AG04450 (cell line): Measurements from ENCODE around the gene GRID1. TPM values are rescaled to one million over a fixed set of nuclear protein-coding genes. Genes with fewer than 3 reads are reported as not detected.

Experiments used
- CTCF ChIA-PET: fragments of 300-600, 350-600 bp; formaldehyde crosslinking; extraction: SDS; loops from one replicate; lab custom pipeline; 2022; ENCODE audit warnings: antibody characterized with exemption, inconsistent platforms; lab: Charles Lee
- POLR2A ChIA-PET: fragments of 350-600 bp; formaldehyde crosslinking; extraction: SDS; loops from one replicate; lab custom pipeline; 2021; ENCODE audit warnings: antibody characterized with exemption, inconsistent platforms; lab: Yijun Ruan, JAX
- DNase-seq: peaks from one replicate; pipeline ENCODE4 v3.0.0-alpha.2; 2011; ENCODE audit warnings: low read depth, low spot score
- H3K27ac ChIP-seq: one replicate; pipeline ENCODE4 v1.5.1; 2012; ENCODE audit warnings: low read depth, low read length, control low read depth
- H3K27me3 ChIP-seq: one replicate; pipeline ENCODE4 v1.6.0; 2012; ENCODE audit warnings: low read length; ENCODE audit not compliant: control insufficient read depth, insufficient read depth
- H3K4me3 ChIP-seq: 2 replicates; pipeline ENCODE4 v1.5.1; 2011; ENCODE audit warnings: mild to moderate bottlenecking, low read depth, low read length, control low read depth
- H3K9me3 ChIP-seq: 2 replicates; pipeline ENCODE4 v1.5.1; 2012; ENCODE audit warnings: low read length; ENCODE audit not compliant: control insufficient read depth, insufficient read depth
- polyA plus RNA-seq: library from polyadenylated mRNA; depleted of rRNA; stranded (reverse); fragments of >200 nt; gene quantifications from 2 replicates; pipeline ENCODE4 v1.2.3, GENCODE V29; 2011
- TF ChIP-seq, protein P1 (sequence below): IDR thresholded peaks from 2 replicates; pipeline ENCODE4 v1.5.1; 2011; ENCODE audit warnings: low read depth, low read length, control low read depth, inconsistent platforms

GRID1 gene
- polyA plus RNA-seq, 1 experiment: not detected

DNA sequence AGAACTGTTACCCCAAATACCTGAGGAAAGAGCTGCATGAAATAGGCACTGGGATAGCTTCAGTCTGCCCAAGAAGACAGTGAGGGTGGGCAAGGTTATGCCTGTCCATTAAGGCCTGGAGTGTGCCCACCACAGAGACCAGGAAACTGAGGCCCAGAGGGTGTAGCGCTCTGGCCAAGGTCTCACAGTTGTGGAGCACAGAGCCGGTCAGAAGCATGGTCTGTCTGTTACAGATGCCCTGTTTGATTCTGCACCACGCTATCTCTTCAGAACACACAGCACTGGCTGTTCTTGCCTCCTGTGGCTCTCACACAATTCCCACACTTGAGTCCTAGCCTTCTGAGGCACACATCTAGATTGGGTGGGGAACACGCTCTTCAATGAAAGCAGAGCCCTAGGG, 261.4 kb downstream of the GRID1 start:
- peaks cover 17% of the 10 kb centered on the region for H3K9me3 ChIP-seq
- TF ChIP-seq, protein P1, sequence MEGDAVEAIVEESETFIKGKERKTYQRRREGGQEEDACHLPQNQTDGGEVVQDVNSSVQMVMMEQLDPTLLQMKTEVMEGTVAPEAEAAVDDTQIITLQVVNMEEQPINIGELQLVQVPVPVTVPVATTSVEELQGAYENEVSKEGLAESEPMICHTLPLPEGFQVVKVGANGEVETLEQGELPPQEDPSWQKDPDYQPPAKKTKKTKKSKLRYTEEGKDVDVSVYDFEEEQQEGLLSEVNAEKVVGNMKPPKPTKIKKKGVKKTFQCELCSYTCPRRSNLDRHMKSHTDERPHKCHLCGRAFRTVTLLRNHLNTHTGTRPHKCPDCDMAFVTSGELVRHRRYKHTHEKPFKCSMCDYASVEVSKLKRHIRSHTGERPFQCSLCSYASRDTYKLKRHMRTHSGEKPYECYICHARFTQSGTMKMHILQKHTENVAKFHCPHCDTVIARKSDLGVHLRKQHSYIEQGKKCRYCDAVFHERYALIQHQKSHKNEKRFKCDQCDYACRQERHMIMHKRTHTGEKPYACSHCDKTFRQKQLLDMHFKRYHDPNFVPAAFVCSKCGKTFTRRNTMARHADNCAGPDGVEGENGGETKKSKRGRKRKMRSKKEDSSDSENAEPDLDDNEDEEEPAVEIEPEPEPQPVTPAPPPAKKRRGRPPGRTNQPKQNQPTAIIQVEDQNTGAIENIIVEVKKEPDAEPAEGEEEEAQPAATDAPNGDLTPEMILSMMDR: no peak
- no peak overlapping the region for H3K4me3 ChIP-seq
- no peak for DNase-seq
- CTCF ChIA-PET: no interaction called here
- POLR2A ChIA-PET: no interaction called here
- H3K27me3 ChIP-seq: no peaks in the 10 kb centered on the region
- H3K27ac ChIP-seq: no peak overlapping the region

DNA sequence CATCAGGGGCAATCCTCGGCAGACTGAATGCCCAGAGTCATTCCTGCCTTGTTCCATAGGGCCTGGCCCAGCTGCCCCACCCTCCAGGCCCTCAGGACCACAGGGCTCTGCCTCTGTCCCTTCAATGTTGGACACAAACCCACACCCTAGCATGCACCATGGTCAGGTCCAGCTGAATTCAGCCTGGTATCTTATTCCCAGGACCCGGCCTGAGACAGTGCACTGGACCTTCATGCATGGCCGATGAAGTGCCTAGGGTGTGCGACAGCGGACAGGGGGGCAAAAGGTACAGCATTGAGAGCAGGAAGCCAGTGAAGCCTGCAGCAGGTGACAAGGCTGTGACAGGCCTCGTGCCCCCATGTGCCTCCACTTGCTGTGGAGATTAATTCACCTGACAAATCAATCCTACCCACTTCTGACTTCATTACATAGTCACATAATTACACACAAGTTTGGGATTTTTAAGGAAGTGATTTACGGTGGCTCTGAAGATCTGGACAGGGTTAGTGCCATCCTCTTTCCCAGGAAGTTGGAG, 261.9 kb downstream of the GRID1 start:
- Histone ChIP-seq H3K27ac (no peak overlapping the region), H3K9me3 (peaks cover 16% of the 10 kb centered on the region), H3K27me3 (no peaks in the 10 kb centered on the region), H3K4me3 (no peak overlapping the region)
- ChIA-PET CTCF (no interaction called here), POLR2A (no interaction called here)
- DNase-seq: no peak
- TF ChIP-seq, protein P1: no peak

DNA sequence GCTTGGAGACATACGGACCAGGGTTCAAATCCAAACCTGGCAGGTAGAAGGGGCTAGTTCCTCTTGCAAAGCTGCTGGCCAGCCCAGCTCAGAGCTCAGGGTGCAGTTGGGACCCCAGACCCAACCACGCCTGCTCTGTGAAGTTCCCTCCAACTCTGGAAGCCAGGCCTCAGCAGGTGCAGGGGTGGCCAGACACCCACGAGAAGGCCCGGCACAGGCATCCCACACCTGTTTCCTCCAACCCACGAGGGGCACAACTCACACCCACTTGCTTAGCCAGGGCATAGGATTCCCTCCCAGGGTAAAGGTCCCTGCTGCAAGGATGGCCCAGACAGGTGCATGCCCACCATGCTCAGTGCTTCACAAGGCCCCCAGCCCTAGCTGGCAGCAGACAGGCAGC, 262.4 kb downstream of the GRID1 start:
- DNase-seq: no peak
- no peak overlapping the region for H3K27ac ChIP-seq

DNA sequence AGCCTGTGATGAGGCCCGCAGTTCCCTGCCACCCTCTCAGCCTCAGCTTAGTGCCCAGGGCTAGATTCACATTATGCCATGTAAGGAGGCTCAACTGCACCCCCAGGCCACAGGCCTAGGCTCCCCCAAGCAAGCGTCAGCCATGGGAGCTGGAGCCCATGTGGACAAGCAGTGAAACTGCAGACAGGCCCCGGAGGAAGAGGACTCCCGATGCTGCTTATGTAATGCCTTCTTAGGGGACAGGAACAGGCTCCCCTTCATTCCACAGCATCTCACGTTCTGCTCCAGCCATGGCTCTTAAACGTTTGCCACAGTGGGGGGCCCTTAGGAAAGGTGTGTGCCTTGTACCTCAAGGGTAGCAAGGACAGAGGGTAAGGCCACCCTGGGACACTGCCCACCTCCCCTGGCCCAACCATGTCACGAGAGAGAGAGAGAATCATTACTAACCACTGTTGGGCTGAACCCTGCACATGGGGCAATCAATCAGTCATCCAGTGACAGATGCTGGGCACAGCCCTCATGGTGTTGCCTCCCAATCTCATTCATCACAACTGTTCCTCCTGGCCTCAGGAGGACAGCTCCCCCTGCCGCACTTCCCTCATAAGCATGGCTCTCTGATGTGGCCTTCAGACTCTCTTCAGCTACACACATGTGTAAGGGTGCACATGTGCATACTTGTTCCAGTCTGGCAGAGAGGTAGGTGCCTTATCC, 263.0 kb downstream of the GRID1 start:
- POLR2A ChIA-PET: no interaction called here

More for the DNA sequence above, 262.4 kb downstream of the GRID1 start:
- Histone ChIP-seq H3K27me3 (no peaks in the 10 kb centered on the region), H3K9me3 (peaks cover 16% of the 10 kb centered on the region), H3K4me3 (no peak overlapping the region)
- POLR2A ChIA-PET: no interaction called here
- CTCF ChIA-PET: no interaction called here
- TF ChIP-seq, protein P1: no peak

DNA sequence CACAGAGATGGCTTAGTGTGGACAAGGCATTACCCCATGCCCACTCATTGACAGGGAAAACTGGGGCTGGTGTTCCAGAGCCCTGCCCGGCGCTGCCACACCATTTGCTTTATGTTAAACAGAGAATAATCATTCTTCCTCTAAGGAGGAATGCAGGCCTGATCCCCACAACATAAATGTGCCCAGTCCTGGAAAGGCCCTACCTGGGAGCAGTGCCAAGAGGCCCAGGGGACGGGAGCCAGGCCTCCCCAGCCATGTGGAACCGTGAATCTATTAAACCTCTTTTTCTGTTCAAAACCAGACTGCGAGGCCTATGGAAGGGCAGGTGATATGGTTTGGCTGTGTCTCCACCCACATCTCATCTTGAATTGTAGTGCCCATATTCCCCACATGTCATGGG, 264.1 kb downstream of the GRID1 start:
- H3K27me3 ChIP-seq: no peaks in the 10 kb centered on the region
- H3K9me3 ChIP-seq: peaks cover 14% of the 10 kb centered on the region
- ChIA-PET POLR2A (no interaction called here), CTCF (no interaction called here)
- DNase-seq: no peak
- no peak overlapping the region for H3K27ac ChIP-seq
- H3K4me3 ChIP-seq: no peak overlapping the region
- TF ChIP-seq, protein P1: no peak

More for the DNA sequence above, 263.0 kb downstream of the GRID1 start:
- Histone ChIP-seq H3K9me3 (peaks cover 16% of the 10 kb centered on the region), H3K27me3 (no peaks in the 10 kb centered on the region), H3K4me3 (no peak overlapping the region), H3K27ac (no peak overlapping the region)
- TF ChIP-seq, protein P1: no peak
- CTCF ChIA-PET: no interaction called here
- DNase-seq: no peak
